ENCODE measurements around the gene REEP3.

The REEP3 gene

GRCh38 chr10:63527401-63527800 is 6.2 kb downstream of the REEP3 start:
- H3K4me3 ChIP-seq (ENCODE audit: low read depth, low read length): no peak overlapping the region
- H3K27me3 ChIP-seq: no peaks in the 10 kb centered on the region
- no peaks in the 10 kb centered on the region for H3K9me3 ChIP-seq
- no peaks in the 10 kb centered on the region; the same call in 1 of the 2 replicates for H3K4me1 ChIP-seq
- H3K36me3 ChIP-seq: peaks cover 8% of the 10 kb centered on the region; the same call in 1 of the 2 replicates
- DNase-seq: no peak
- TF ChIP-seq CTCF (IDR thresholded peaks at IDR 0.05; ENCODE audit: low read depth, low read length): no peak

GRCh38 chr10:63528084-63528744 is 7.0 kb downstream of the REEP3 start:
- Histone ChIP-seq H3K4me1 (no peaks in the 10 kb centered on the region; the same call in 1 of the 2 replicates), H3K36me3 (peaks cover 8% of the 10 kb centered on the region; the same call in 1 of the 2 replicates), H3K4me3 (ENCODE audit: low read depth, low read length) (no peak overlapping the region), H3K9me3 (no peaks in the 10 kb centered on the region), H3K27me3 (no peaks in the 10 kb centered on the region)
- no peak for DNase-seq
- TF ChIP-seq CTCF (IDR thresholded peaks at IDR 0.05; ENCODE audit: low read depth, low read length): no peak

GRCh38 chr10:63530409-63530808 is 9.2 kb downstream of the REEP3 start:
- Histone ChIP-seq H3K36me3 (peaks cover 8% of the 10 kb centered on the region; the same call in 1 of the 2 replicates), H3K4me3 (ENCODE audit: low read depth, low read length) (no peak overlapping the region), H3K27me3 (no peaks in the 10 kb centered on the region), H3K9me3 (no peaks in the 10 kb centered on the region), H3K4me1 (no peaks in the 10 kb centered on the region; the same call in 1 of the 2 replicates)
- TF ChIP-seq CTCF (IDR thresholded peaks at IDR 0.05; ENCODE audit: low read depth, low read length): no peak
- DNase-seq: no peak

- H3K27me3 ChIP-seq: no peaks in the 10 kb centered on the region
- no peak for DNase-seq
- H3K9me3 ChIP-seq: no peaks in the 10 kb centered on the region
- H3K4me3 ChIP-seq (ENCODE audit: low read depth, low read length): no peak overlapping the region
- no peaks in the 10 kb centered on the region for H3K36me3 ChIP-seq
- H3K4me1 ChIP-seq: peaks cover 5% of the 10 kb centered on the region; the same call in 1 of the 2 replicates
- TF ChIP-seq CTCF (IDR thresholded peaks at IDR 0.05; ENCODE audit: low read depth, low read length): no peak
Measured at GRCh38 chr10:63534723-63535122, 13.5 kb downstream of the REEP3 start.

GRCh38 chr10:63536698-63537097 is 15.5 kb downstream of the REEP3 start:
- H3K4me3 ChIP-seq (ENCODE audit: low read depth, low read length): no peak overlapping the region
- H3K9me3 ChIP-seq: no peaks in the 10 kb centered on the region
- no peaks in the 10 kb centered on the region for H3K27me3 ChIP-seq
- no peak for TF ChIP-seq CTCF (IDR thresholded peaks at IDR 0.05; ENCODE audit: low read depth, low read length)
- peaks cover 5% of the 10 kb centered on the region; the same call in 1 of the 2 replicates for H3K4me1 ChIP-seq
- DNase-seq: no peak
- no peaks in the 10 kb centered on the region for H3K36me3 ChIP-seq

GRCh38 chr10:63537536-63537935 is 16.3 kb downstream of the REEP3 start:
- TF ChIP-seq CTCF (IDR thresholded peaks at IDR 0.05; ENCODE audit: low read depth, low read length): no peak
- Histone ChIP-seq H3K4me3 (ENCODE audit: low read depth, low read length) (no peak overlapping the region), H3K9me3 (no peaks in the 10 kb centered on the region), H3K27me3 (no peaks in the 10 kb centered on the region), H3K4me1 (peaks cover 5% of the 10 kb centered on the region), H3K36me3 (no peaks in the 10 kb centered on the region)
- DNase-seq: no peak

Measured in BE2C (cell line).